HG03521 (cell line): ENCODE measurements around the gene WNT10A.
"Not testable (repeated sequence)": the region's sequence is repeated elsewhere in the genome, so short reads cannot be mapped to it uniquely, and the experiment has no call there.

Source experiments
- ATAC-seq: cut with Tn5 transposase; IDR thresholded peaks from one replicate; pipeline ENCODE4 v1.9.1; 2021; ENCODE audit warnings: mild to moderate bottlenecking, moderate library complexity; ENCODE audit not compliant: unreplicated experiment

WNT10A gene

GRCh38 chr2:218880102-218880858 lies at the start of gene WNT10A:
TSS of gene WNT10A (plus strand) at chr2:218880852. CDS start at chr2:218880996, 144 bp downstream.
- peak; percentile 52 for ATAC-seq

- no peak for ATAC-seq
Observed at GRCh38 chr2:218831378-218831990, 49.2 kb upstream of the WNT10A start, which contains the start of gene PRKAG3. TSS of gene PRKAG3 (minus strand) at chr2:218831803.

- no peak for ATAC-seq
Observed at GRCh38 chr2:218832081-218832480, 48.6 kb upstream of the WNT10A start.

- ATAC-seq = no peak
Observed at GRCh38 chr2:218832520-218832919, 48.1 kb upstream of the WNT10A start.

GRCh38 chr2:218833023-218833609 lies 47.5 kb upstream of the WNT10A start:
- ATAC-seq = no peak

GRCh38 chr2:218834685-218835084 lies 46.0 kb upstream of the WNT10A start:
- ATAC-seq = no peak

- no peak for ATAC-seq
Observed at GRCh38 chr2:218837495-218837894, 43.2 kb upstream of the WNT10A start.

- ATAC-seq = no peak
Observed at GRCh38 chr2:218839430-218839829, 41.2 kb upstream of the WNT10A start.

GRCh38 chr2:218839888-218840287 lies 40.8 kb upstream of the WNT10A start:
- ATAC-seq = no peak

- ATAC-seq = not testable (repeated sequence)
Observed at GRCh38 chr2:218844334-218844733, 36.3 kb upstream of the WNT10A start.

- not testable (repeated sequence) for ATAC-seq
Observed at GRCh38 chr2:218846963-218847362, 33.7 kb upstream of the WNT10A start.

- ATAC-seq = no peak
Observed at GRCh38 chr2:218849721-218850120, 30.9 kb upstream of the WNT10A start.

- no peak for ATAC-seq
Observed at GRCh38 chr2:218850796-218851195, 29.9 kb upstream of the WNT10A start.

GRCh38 chr2:218851286-218851685 lies 29.4 kb upstream of the WNT10A start:
- no peak for ATAC-seq

GRCh38 chr2:218852911-218853667 lies 27.6 kb upstream of the WNT10A start:
- no peak for ATAC-seq

- no peak for ATAC-seq
Observed at GRCh38 chr2:218853766-218854165, 26.9 kb upstream of the WNT10A start.

- ATAC-seq = no peak
Observed at GRCh38 chr2:218854860-218855259, 25.8 kb upstream of the WNT10A start.

- no peak for ATAC-seq
Observed at GRCh38 chr2:218855305-218856166, 25.1 kb upstream of the WNT10A start.

- ATAC-seq = no peak
Observed at GRCh38 chr2:218856167-218856895, 24.3 kb upstream of the WNT10A start.

GRCh38 chr2:218856896-218857243 lies 23.8 kb upstream of the WNT10A start:
- ATAC-seq = no peak
